Sigmoid colon (tissue), 7 donors: ENCODE results near the gene PTPN7. TPM values are rescaled to one million over a fixed set of nuclear protein-coding genes. Genes with fewer than 3 reads are reported as not detected.

Source experiments
- DNase-seq: peaks from one replicate; pipeline ENCODE4 v3.0.0-alpha.2; 2019
- H3K27ac ChIP-seq, 4 donors: fragments of 200-600 bp; sonication (generic); one replicate each; pipeline ENCODE4 v1.5.1; 2016 to 2019; ENCODE audit warnings: mild to moderate bottlenecking in 1 of 4
- H3K27me3 ChIP-seq, 3 donors: fragments of 200-600 bp; sonication (generic); one replicate each; pipeline ENCODE4 v1.5.1; 2019; ENCODE audit warnings: mild to moderate bottlenecking in 1 of 3
- H3K36me3 ChIP-seq, 4 donors: fragments of 200-600 bp; sonication (generic); one replicate each; pipeline ENCODE4 v1.5.1; 2016 to 2019
- H3K4me1 ChIP-seq, 4 donors: fragments of 200-600 bp; sonication (generic); one replicate each; pipeline ENCODE4 v1.5.1; 2017 to 2019
- H3K4me3 ChIP-seq, 4 donors: fragments of 200-600 bp; sonication (generic); one replicate each; pipeline ENCODE4 v1.5.1; 2017 to 2019; ENCODE audit warnings: mild to moderate bottlenecking in 2 of 4, moderate library complexity in 1 of 4
- H3K9me3 ChIP-seq, 4 donors: fragments of 200-600 bp in 3 of 4; sonication (generic) in 3 of 4; one replicate each; pipeline versions ENCODE4 v1.5.1 to v1.6.1; 2013 to 2019
- EP300 ChIP-seq, 4 donors: sonication (generic); formaldehyde crosslinking; IDR thresholded peaks; one replicate each; pipeline ENCODE4 v1.6.1; 2017; ENCODE audit warnings: antibody characterized with exemption in 4 of 4
- POLR2A ChIP-seq, 2 donors: fragments of 450-650 bp; IDR thresholded peaks; one replicate each; pipeline ENCODE4 v1.6.1; 2016; ENCODE audit warnings: antibody characterized with exemption in 2 of 2, mild to moderate bottlenecking in 2 of 2, moderate library complexity in 2 of 2
- POLR2AphosphoS5 ChIP-seq, 4 donors: sonication (generic); formaldehyde crosslinking; IDR thresholded peaks; one replicate each; pipeline ENCODE4 v1.6.1; 2017; ENCODE audit warnings: antibody characterized with exemption in 4 of 4
- WGBS, 2 donors: extraction: QIAGEN DNeasy Blood & Tissue Kit; methylation state at CpG; one replicate each; pipeline ENCODE4 v1.1.7; 2013; 5-methylcytosine and 5-hydroxymethylcytosine counted together
- intact Hi-C: fragments of 100-400 bp; cut with DNase I; formaldehyde crosslinking; loops from one replicate; pipeline ENCODE4 v1.15.1; 2023
- polyA plus RNA-seq, 3 donors: library from polyadenylated mRNA; stranded (reverse); fragments of 200-250 nt; gene quantifications; one replicate each; pipeline ENCODE4 v1.2.3, GENCODE V29; 2013
- total RNA-seq, 4 donors: library from RNA; depleted of rRNA; stranded (reverse); fragments of >200 nt; gene quantifications; one replicate each; pipeline ENCODE4 v1.1.0, GENCODE V29; 2016
- TF ChIP-seq, protein P1 (sequence below), 4 experiments: fragments of 450-650 bp in 3 of 4; fragments of 200-600 bp in 1 of 4; IDR thresholded peaks; one replicate each; pipeline ENCODE4 v1.5.1; 2016 to 2019; ENCODE audit warnings: antibody characterized with exemption in 4 of 4, mild to moderate bottlenecking in 3 of 4, moderate library complexity in 2 of 4
- donor health status: healthy with polysubstance abuse.
- donor health status: Bipolar disorder and iron deficiency.
- donor health status: healthy.

The PTPN7 gene
- total and polyA plus RNA-seq, 7 donors: 0.71 to 18.2 (median 4.5) TPM; not detected in 1

DNA sequence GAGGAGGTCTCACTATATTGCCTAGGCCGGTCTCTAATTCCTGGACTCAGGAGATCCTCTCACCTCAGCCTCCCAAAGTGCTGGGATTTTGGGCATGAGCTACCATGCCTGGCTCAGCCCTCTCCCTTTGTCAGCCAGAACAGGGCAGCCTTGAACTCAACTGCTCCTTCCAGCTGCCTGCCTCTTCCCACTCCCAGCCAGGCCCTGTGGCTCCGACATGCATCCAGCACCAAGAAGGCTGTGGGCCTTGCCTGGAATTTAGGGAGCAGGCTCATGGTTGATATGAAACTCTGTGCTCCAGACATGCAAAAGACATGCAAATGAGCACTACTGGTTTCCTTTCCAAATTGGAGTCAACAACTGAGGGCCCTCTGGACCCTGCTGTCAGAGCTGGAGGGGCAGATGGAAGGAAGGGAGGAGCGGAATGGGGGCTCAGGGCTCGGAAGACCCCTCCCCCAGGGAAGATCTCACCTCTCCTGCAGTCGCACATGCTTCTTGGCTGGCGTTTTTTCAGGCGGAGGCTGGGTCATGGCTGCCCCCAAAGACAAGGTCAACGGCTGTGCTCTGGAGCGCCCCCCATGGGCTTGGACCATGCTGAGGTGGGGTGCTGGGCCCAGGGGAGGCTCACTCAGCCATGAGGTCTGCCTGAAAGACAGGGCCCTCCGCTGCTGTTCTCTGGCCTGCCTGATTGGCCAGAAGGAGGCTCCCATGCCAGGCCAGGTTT lies 1.4 kb downstream of the PTPN7 start:
- H3K27me3 ChIP-seq: no peaks in the 10 kb centered on the region
- H3K27ac ChIP-seq: no peak overlapping the region
- WGBS, 2 donors: 70 to 89% methylated on average over 10 of the region's 10 CpGs
- H3K9me3 ChIP-seq: no peaks in the 10 kb centered on the region
- no peaks in the 10 kb centered on the region for H3K36me3 ChIP-seq
- TF ChIP-seq POLR2A (IDR thresholded peaks at IDR 0.05) (no peak), EP300 (IDR thresholded peaks at IDR 0.05) (no peak), POLR2AphosphoS5 (IDR thresholded peaks at IDR 0.05) (no peak)
- TF ChIP-seq, protein P1, sequence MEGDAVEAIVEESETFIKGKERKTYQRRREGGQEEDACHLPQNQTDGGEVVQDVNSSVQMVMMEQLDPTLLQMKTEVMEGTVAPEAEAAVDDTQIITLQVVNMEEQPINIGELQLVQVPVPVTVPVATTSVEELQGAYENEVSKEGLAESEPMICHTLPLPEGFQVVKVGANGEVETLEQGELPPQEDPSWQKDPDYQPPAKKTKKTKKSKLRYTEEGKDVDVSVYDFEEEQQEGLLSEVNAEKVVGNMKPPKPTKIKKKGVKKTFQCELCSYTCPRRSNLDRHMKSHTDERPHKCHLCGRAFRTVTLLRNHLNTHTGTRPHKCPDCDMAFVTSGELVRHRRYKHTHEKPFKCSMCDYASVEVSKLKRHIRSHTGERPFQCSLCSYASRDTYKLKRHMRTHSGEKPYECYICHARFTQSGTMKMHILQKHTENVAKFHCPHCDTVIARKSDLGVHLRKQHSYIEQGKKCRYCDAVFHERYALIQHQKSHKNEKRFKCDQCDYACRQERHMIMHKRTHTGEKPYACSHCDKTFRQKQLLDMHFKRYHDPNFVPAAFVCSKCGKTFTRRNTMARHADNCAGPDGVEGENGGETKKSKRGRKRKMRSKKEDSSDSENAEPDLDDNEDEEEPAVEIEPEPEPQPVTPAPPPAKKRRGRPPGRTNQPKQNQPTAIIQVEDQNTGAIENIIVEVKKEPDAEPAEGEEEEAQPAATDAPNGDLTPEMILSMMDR (IDR thresholded peaks at IDR 0.05): no peak
- DNase-seq: no peak
- no peak overlapping the region for H3K4me3 ChIP-seq
- H3K4me1 ChIP-seq: no peaks in the 10 kb centered on the region
- intact Hi-C loops: no loop called here

DNA sequence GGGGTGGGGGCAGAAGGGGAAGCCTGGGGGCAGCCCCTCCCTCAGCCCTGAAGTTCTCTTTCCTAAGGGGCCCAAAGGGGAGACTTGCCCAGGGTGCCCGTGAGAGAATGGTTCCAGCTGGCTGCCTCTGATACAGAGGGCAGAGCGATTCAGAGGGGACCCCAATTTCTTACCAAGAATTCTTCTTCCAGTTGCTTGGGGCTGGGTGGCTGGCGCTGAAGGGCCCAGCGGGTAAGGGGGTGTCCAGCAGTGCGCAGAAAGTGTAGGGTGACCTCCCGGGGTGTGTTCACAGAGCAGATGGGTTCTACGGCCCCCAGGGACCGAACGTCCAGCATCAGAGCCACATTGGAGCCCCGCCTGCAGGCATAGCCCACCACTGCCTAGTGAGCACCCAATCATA lies 2.5 kb downstream of the PTPN7 start:
- no peak for DNase-seq
- 91 to 92% methylated on average over 10 of the region's 10 CpGs for WGBS, 2 donors
- H3K4me1 ChIP-seq: no peaks in the 10 kb centered on the region
- intact Hi-C loops: no loop called here
- H3K36me3 ChIP-seq: no peaks in the 10 kb centered on the region
- no peak overlapping the region for H3K27ac ChIP-seq
- H3K27me3 ChIP-seq: no peaks in the 10 kb centered on the region
- no peak for TF ChIP-seq EP300 (IDR thresholded peaks at IDR 0.05)
- TF ChIP-seq, protein P1 (IDR thresholded peaks at IDR 0.05): no peak
- no peak for TF ChIP-seq POLR2A (IDR thresholded peaks at IDR 0.05)
- TF ChIP-seq POLR2AphosphoS5 (IDR thresholded peaks at IDR 0.05): no peak
- no peak overlapping the region for H3K4me3 ChIP-seq
- H3K9me3 ChIP-seq: no peaks in the 10 kb centered on the region

DNA sequence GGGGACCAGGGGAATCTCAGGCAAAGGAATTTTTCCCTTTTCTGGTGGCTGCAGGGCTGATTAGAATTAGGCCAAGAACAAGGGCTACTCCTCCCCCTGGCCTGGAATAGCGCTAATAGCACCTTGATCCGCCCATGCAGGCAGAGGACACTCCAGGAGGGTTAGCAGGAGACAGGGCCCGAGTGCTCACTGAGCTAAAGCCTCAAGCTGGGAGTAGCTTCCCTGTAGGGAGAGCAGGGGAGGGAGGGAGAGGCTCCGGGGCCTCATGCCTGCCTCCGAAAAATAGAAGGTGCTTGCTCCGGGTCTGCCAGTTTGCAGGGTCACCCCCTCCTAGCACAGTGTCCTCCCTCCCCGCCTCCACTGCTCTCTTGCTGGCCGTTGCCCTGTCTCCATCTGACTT lies 3.8 kb downstream of the PTPN7 start:
- Histone ChIP-seq H3K27ac (no peak overlapping the region), H3K4me1 (no peaks in the 10 kb centered on the region), H3K27me3 (no peaks in the 10 kb centered on the region), H3K9me3 (no peaks in the 10 kb centered on the region), H3K36me3 (no peaks in the 10 kb centered on the region), H3K4me3 (no peak overlapping the region)
- WGBS, 2 donors: 81 to 86% methylated on average over 8 of the region's 8 CpGs
- TF ChIP-seq POLR2AphosphoS5 (IDR thresholded peaks at IDR 0.05): no peak
- TF ChIP-seq, protein P1 (IDR thresholded peaks at IDR 0.05): no peak
- TF ChIP-seq POLR2A (IDR thresholded peaks at IDR 0.05): no peak
- no peak for TF ChIP-seq EP300 (IDR thresholded peaks at IDR 0.05)
- DNase-seq: no peak
- intact Hi-C loops: no loop called here

GRCh38 chr1:202155478-202156021 lies 4.9 kb downstream of the PTPN7 start:
- 24 to 49% methylated on average over 8 of the region's 8 CpGs for WGBS, 2 donors
- intact Hi-C loops: no loop called here
- DNase-seq: no peak
- Histone ChIP-seq H3K27ac (no peak overlapping the region), H3K4me1 (no peaks in the 10 kb centered on the region), H3K9me3 (no peaks in the 10 kb centered on the region), H3K27me3 (no peaks in the 10 kb centered on the region), H3K36me3 (no peaks in the 10 kb centered on the region), H3K4me3 (no peak overlapping the region)
- TF ChIP-seq POLR2A (IDR thresholded peaks at IDR 0.05) (no peak), POLR2AphosphoS5 (IDR thresholded peaks at IDR 0.05) (no peak), EP300 (IDR thresholded peaks at IDR 0.05) (no peak)
- TF ChIP-seq, protein P1 (IDR thresholded peaks at IDR 0.05): no peak
